Measurements from ENCODE around the gene SCYL1.

DNA sequence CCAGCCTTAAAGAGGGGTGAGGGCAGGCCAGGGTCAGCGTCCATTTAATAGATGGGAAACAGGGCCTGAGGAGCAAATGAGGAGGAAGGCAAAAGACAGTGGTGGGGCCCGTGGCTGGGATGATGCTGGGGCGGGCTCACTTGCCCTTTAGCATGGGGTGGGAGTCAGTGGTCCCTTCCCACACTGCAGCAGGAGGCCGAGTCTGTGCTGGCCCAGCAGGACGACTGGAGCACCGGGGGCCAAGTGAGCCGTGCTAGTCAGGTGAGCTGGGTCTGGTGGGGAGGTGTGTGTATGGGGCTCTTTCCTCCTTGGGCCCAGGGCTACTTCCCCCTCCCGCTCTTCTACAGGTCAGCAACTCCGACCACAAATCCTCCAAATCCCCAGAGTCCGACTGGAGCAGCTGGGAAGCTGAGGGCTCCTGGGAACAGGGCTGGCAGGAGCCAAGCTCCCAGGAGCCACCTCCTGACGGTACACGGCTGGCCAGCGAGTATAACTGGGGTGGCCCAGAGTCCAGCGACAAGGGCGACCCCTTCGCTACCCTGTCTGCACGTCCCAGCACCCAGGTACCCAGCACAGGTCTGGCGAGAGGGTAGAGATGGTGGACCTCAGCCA lies 12.8 kb downstream of the SCYL1 start:
- TF ChIP-seq, protein P1, sequence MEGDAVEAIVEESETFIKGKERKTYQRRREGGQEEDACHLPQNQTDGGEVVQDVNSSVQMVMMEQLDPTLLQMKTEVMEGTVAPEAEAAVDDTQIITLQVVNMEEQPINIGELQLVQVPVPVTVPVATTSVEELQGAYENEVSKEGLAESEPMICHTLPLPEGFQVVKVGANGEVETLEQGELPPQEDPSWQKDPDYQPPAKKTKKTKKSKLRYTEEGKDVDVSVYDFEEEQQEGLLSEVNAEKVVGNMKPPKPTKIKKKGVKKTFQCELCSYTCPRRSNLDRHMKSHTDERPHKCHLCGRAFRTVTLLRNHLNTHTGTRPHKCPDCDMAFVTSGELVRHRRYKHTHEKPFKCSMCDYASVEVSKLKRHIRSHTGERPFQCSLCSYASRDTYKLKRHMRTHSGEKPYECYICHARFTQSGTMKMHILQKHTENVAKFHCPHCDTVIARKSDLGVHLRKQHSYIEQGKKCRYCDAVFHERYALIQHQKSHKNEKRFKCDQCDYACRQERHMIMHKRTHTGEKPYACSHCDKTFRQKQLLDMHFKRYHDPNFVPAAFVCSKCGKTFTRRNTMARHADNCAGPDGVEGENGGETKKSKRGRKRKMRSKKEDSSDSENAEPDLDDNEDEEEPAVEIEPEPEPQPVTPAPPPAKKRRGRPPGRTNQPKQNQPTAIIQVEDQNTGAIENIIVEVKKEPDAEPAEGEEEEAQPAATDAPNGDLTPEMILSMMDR (IDR thresholded peaks at IDR 0.05; ENCODE audit: low read depth, low read length) = no peak
- no peak for TF ChIP-seq POLR2A (IDR thresholded peaks at IDR 0.05; ENCODE audit: extremely low read depth, insufficient read length)
- TF ChIP-seq, protein P2, sequence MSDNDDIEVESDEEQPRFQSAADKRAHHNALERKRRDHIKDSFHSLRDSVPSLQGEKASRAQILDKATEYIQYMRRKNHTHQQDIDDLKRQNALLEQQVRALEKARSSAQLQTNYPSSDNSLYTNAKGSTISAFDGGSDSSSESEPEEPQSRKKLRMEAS (IDR thresholded peaks at IDR 0.05; ENCODE audit: low read depth, low read length) = no peak
- no peak for TF ChIP-seq MYC (IDR thresholded peaks at IDR 0.05; ENCODE audit: low read depth, low read length)

Measured in NB4 (cell line).